HG03039 (cell line): ENCODE measurements around the gene SPECC1.
"Not testable (repeated sequence)": the region's sequence is repeated elsewhere in the genome, so short reads cannot be mapped to it uniquely, and the experiment has no call there.

Experiments used
- ATAC-seq: cut with Tn5 transposase; IDR thresholded peaks from one replicate; pipeline ENCODE4 v1.9.1; 2021; ENCODE audit warnings: mild to moderate bottlenecking, moderate library complexity; ENCODE audit not compliant: unreplicated experiment

Gene SPECC1

GRCh38 chr17:20092261-20092867 is 83.2 kb downstream of the SPECC1 start:
- no peak for ATAC-seq

- no peak for ATAC-seq
Measured at GRCh38 chr17:20092973-20093626, 83.9 kb downstream of the SPECC1 start.

GRCh38 chr17:20094777-20095176 is 85.6 kb downstream of the SPECC1 start:
- no peak for ATAC-seq

GRCh38 chr17:20095336-20096080 is 86.3 kb downstream of the SPECC1 start:
- no peak for ATAC-seq

GRCh38 chr17:20096430-20096829 is 87.3 kb downstream of the SPECC1 start:
- ATAC-seq = no peak

GRCh38 chr17:20097330-20097729 is 88.2 kb downstream of the SPECC1 start:
- ATAC-seq = no peak

GRCh38 chr17:20098314-20098713 is 89.2 kb downstream of the SPECC1 start:
- ATAC-seq = no peak

GRCh38 chr17:20100806-20101205 is 91.6 kb downstream of the SPECC1 start:
- ATAC-seq = not testable (repeated sequence)

- ATAC-seq = no peak
Measured at GRCh38 chr17:20103454-20104446, 94.6 kb downstream of the SPECC1 start.

GRCh38 chr17:20105539-20106280 is 96.6 kb downstream of the SPECC1 start:
- no peak for ATAC-seq

GRCh38 chr17:20106446-20106845 is 97.3 kb downstream of the SPECC1 start:
- not testable (repeated sequence) for ATAC-seq

GRCh38 chr17:20109076-20109475 is 99.9 kb downstream of the SPECC1 start:
- ATAC-seq = no peak

- ATAC-seq = no peak
Measured at GRCh38 chr17:20111538-20111937, 102.4 kb downstream of the SPECC1 start.

- ATAC-seq = no peak
Measured at GRCh38 chr17:20114466-20114865, 105.3 kb downstream of the SPECC1 start.

GRCh38 chr17:20116683-20117309 is 107.6 kb downstream of the SPECC1 start:
- no peak for ATAC-seq

- no peak for ATAC-seq
Measured at GRCh38 chr17:20118280-20118679, 109.1 kb downstream of the SPECC1 start.

GRCh38 chr17:20120836-20121235 is 111.7 kb downstream of the SPECC1 start:
- no peak for ATAC-seq

GRCh38 chr17:20121359-20122253 is 112.4 kb downstream of the SPECC1 start:
- no peak for ATAC-seq
